Upper lobe of right lung (tissue), 1 donor: ENCODE data around the gene CRHR2. TPM values are rescaled to one million over a fixed set of nuclear protein-coding genes. Genes with fewer than 3 reads are reported as not detected.

ENCODE experiments used
- ATAC-seq: fragments of 200-7000 bp; cut with Tn5 transposase; one replicate; pipeline ENCODE4 v1.9.1; 2020; ENCODE audit warnings: mild to moderate bottlenecking, moderate library complexity
- DNase-seq: peaks from one replicate; pipeline ENCODE4 v3.0.0-alpha.2; 2020
- H3K27ac ChIP-seq: fragments of 200-600 bp; one replicate; pipeline ENCODE4 v1.8.0; 2022
- H3K27me3 ChIP-seq: fragments of 200-600 bp; one replicate; pipeline ENCODE4 v1.8.0; 2022; ENCODE audit warnings: mild to moderate bottlenecking
- H3K36me3 ChIP-seq: fragments of 200-600 bp; one replicate; pipeline ENCODE4 v1.8.0; 2022
- H3K4me1 ChIP-seq: fragments of 200-600 bp; one replicate; pipeline ENCODE4 v1.8.0; 2022
- H3K4me3 ChIP-seq: fragments of 200-600 bp; one replicate; pipeline ENCODE4 v1.8.0; 2022; ENCODE audit warnings: mild to moderate bottlenecking
- H3K9me3 ChIP-seq: fragments of 200-600 bp; one replicate; pipeline ENCODE4 v1.8.0; 2022
- CTCF ChIP-seq: fragments of 200-600 bp; IDR thresholded peaks from one replicate; pipeline ENCODE4 v1.8.0; 2022; ENCODE audit warnings: antibody characterized with exemption
- intact Hi-C: fragments of 100-400 bp; cut with DNase I; formaldehyde crosslinking; loops from one replicate; pipeline ENCODE4 v1.11.0; 2022
- total RNA-seq: library from RNA; stranded (reverse); fragmentation: NEBNext Ultra II Directional; extraction: Animal tissue kit (Norgen Biotek cat#: 25700); gene quantifications from one replicate; pipeline ENCODE4 v1.2.1, GENCODE V29; 2021
- donor health status: DM: no; HTN: yes; CAD: no; lungs with severe emphysema.

The CRHR2 gene
- total RNA-seq, 1 donor from 2014 or later: not detected

GRCh38 chr7:30728591-30729100 is 46.4 kb upstream of the CRHR2 start:
- intact Hi-C loops: no loop called here
- TF ChIP-seq CTCF: no peak
- Histone ChIP-seq H3K9me3 (no peaks in the 10 kb centered on the region), H3K27ac (no peak overlapping the region), H3K4me3 (no peak overlapping the region), H3K27me3 (no peaks in the 10 kb centered on the region), H3K36me3 (no peaks in the 10 kb centered on the region), H3K4me1 (no peaks in the 10 kb centered on the region)
- DNase-seq (no peak), ATAC-seq (no peak)

GRCh38 chr7:30727061-30727945 is 45.0 kb upstream of the CRHR2 start:
- peak overlapping the region; percentile 11 for H3K27ac ChIP-seq
- DNase-seq: peak; percentile 46
- intact Hi-C loops: no loop called here

GRCh38 chr7:30726296-30727006 is 44.2 kb upstream of the CRHR2 start:
- ATAC-seq (no peak), DNase-seq (no peak)
- no peaks in the 10 kb centered on the region for H3K9me3 ChIP-seq
- no peaks in the 10 kb centered on the region for H3K36me3 ChIP-seq
- peak overlapping the region; percentile 2 for H3K27ac ChIP-seq
- intact Hi-C loops: no loop called here
- TF ChIP-seq CTCF: peak; percentile 11
- no peaks in the 10 kb centered on the region for H3K27me3 ChIP-seq
- H3K4me3 ChIP-seq: peak overlapping the region; percentile 7
- H3K4me1 ChIP-seq: no peaks in the 10 kb centered on the region

More at GRCh38 chr7:30727061-30727945, 45.0 kb upstream of the CRHR2 start:
- Histone ChIP-seq H3K4me1 (no peaks in the 10 kb centered on the region), H3K27me3 (no peaks in the 10 kb centered on the region), H3K9me3 (no peaks in the 10 kb centered on the region), H3K4me3 (peak overlapping the region; percentile 7), H3K36me3 (no peaks in the 10 kb centered on the region)
- no peak for TF ChIP-seq CTCF
- peak; percentile 37 for ATAC-seq

- H3K36me3 ChIP-seq: no peaks in the 10 kb centered on the region
- DNase-seq (peak; percentile 29), ATAC-seq (no peak)
- H3K27me3 ChIP-seq: no peaks in the 10 kb centered on the region
- no peak overlapping the region for H3K27ac ChIP-seq
- TF ChIP-seq CTCF: no peak
- intact Hi-C loops: no loop called here
- H3K9me3 ChIP-seq: no peaks in the 10 kb centered on the region
- H3K4me1 ChIP-seq: no peaks in the 10 kb centered on the region
- no peak overlapping the region for H3K4me3 ChIP-seq
Measured at GRCh38 chr7:30723776-30724175, 41.5 kb upstream of the CRHR2 start.

GRCh38 chr7:30722671-30723070 is 40.4 kb upstream of the CRHR2 start:
- intact Hi-C loops: no loop called here
- DNase-seq (no peak), ATAC-seq (no peak)
- TF ChIP-seq CTCF: no peak
- Histone ChIP-seq H3K36me3 (no peaks in the 10 kb centered on the region), H3K4me3 (no peak overlapping the region), H3K27me3 (no peaks in the 10 kb centered on the region), H3K4me1 (no peaks in the 10 kb centered on the region), H3K9me3 (peaks cover 4% of the 10 kb centered on the region), H3K27ac (no peak overlapping the region)
